DND-41 (cell line): ENCODE results near the gene RBP4.

ENCODE experiments used
- ATAC-seq: fragments of 200-7000 bp; cut with Tn5 transposase; 3 replicates; pipeline ENCODE4 v1.9.1; 2021; ENCODE audit warnings: low read depth; ENCODE audit not compliant: insufficient read depth
- DNase-seq: peaks from one replicate; pipeline ENCODE4 v3.0.0-alpha.2; 2020
- H2AFZ ChIP-seq: 2 replicates; pipeline ENCODE4 v1.6.0; 2012; ENCODE audit warnings: low read depth, low read length
- H3K27ac ChIP-seq: 2 replicates; pipeline ENCODE4 v1.5.1; 2012; ENCODE audit warnings: low read length, inconsistent platforms
- H3K27me3 ChIP-seq: fragments of 200-600 bp; sonication (generic); 2 replicates; pipeline ENCODE4 v1.6.0; 2012; ENCODE audit warnings: low read length, mild to moderate bottlenecking, inconsistent platforms; ENCODE audit not compliant: insufficient read depth, poor library complexity
- H3K36me3 ChIP-seq: 2 replicates; pipeline ENCODE4 v1.5.1; 2012; ENCODE audit warnings: low read length, inconsistent platforms; ENCODE audit not compliant: insufficient read depth
- H3K4me1 ChIP-seq: 2 replicates; pipeline ENCODE4 v1.5.1; 2012; ENCODE audit warnings: mild to moderate bottlenecking, low read length; ENCODE audit not compliant: insufficient read depth
- H3K4me2 ChIP-seq: 2 replicates; pipeline ENCODE4 v1.6.0; 2012; ENCODE audit warnings: mild to moderate bottlenecking, moderate library complexity, low read length, inconsistent platforms; ENCODE audit not compliant: insufficient read depth
- H3K4me3 ChIP-seq, 2 experiments: fragments of 200-600 bp in 1 of 2; shearing (Covaris generic) in 1 of 2; 2 replicates each; pipeline ENCODE4 v1.5.1; 2012 to 2016; ENCODE audit warnings: inconsistent platforms in 2 of 2, low read length in 2 of 2, mild to moderate bottlenecking in 2 of 2, low read depth in 1 of 2, moderate library complexity in 1 of 2
- H3K79me2 ChIP-seq: 2 replicates; pipeline ENCODE4 v1.6.0; 2012; ENCODE audit warnings: low read length, inconsistent platforms; ENCODE audit not compliant: insufficient read depth
- H3K9ac ChIP-seq: 2 replicates; pipeline ENCODE4 v1.6.0; 2012; ENCODE audit warnings: low read depth, mild to moderate bottlenecking, inconsistent platforms, low read length, moderate library complexity
- H3K9me3 ChIP-seq: 2 replicates; pipeline ENCODE4 v1.5.1; 2012; ENCODE audit warnings: low read length, moderate library complexity, mild to moderate bottlenecking, inconsistent platforms; ENCODE audit not compliant: insufficient read depth, severe bottlenecking
- H4K20me1 ChIP-seq: 2 replicates; pipeline ENCODE4 v1.6.0; 2012; ENCODE audit warnings: low read length; ENCODE audit not compliant: insufficient read depth
- EZH2 ChIP-seq: IDR thresholded peaks from 3 replicates; pipeline ENCODE4 v1.6.1; 2012; ENCODE audit warnings: borderline replicate concordance, low read depth, mild to moderate bottlenecking, moderate library complexity, low read length, inconsistent platforms; ENCODE audit not compliant: severe bottlenecking
- TF ChIP-seq, protein P1 (sequence below): IDR thresholded peaks from 2 replicates; pipeline ENCODE4 v1.5.1; 2012; ENCODE audit warnings: borderline replicate concordance, low read length, moderate library complexity, mild to moderate bottlenecking; ENCODE audit not compliant: poor library complexity, severe bottlenecking; ENCODE audit errors: extremely low read depth

The RBP4 gene

DNA sequence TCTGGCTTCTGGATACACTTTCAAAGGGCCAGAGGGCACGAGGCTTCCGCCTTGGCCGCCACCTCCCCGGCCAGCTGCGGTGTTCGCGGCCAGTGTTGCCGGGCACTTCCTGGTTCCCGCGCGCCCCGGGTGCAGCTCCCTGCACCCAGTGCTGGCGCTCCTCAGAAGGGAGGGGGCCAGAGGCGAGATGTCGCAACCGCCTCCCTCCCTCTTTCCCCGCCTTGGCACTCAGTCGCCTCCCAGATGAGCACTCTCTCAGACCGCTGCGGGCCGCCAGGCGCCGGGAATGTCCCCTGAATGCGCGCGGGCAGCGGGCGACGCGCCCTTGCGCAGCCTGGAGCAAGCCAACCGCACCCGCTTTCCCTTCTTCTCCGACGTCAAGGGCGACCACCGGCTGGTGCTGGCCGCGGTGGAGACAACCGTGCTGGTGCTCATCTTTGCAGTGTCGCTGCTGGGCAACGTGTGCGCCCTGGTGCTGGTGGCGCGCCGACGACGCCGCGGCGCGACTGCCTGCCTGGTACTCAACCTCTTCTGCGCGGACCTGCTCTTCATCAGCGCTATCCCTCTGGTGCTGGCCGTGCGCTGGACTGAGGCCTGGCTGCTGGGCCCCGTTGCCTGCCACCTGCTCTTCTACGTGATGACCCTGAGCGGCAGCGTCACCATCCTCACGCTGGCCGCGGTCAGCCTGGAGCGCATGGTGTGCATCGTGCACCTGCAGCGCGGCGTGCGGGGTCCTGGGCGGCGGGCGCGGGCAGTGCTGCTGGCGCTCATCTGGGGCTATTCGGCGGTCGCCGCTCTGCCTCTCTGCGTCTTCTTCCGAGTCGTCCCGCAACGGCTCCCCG lies 34.4 kb downstream of the RBP4 start, which contains the start of gene FFAR4:
FFAR4 (plus strand) TSS at position 231 of the 842 bp plus-strand sequence; CDS start at position 287, 56 bp downstream.
- Histone ChIP-seq H3K9ac (no peak within 1 kb of the TSS), H3K4me2 (no peak within 1 kb of the TSS), H3K79me2 (no peaks in the 10 kb centered on the region), H3K4me3 (no peak within 1 kb of the TSS), H2AFZ (no peak within 1 kb of the TSS), H3K27me3 (no peaks in the 10 kb centered on the region), H4K20me1 (no peaks in the 10 kb centered on the region), H3K36me3 (no peaks in the 10 kb centered on the region), H3K4me1 (no peaks in the 10 kb centered on the region), H3K9me3 (no peaks in the 10 kb centered on the region), H3K27ac (no peak within 1 kb of the TSS)
- DNase-seq (no peak), ATAC-seq (no peak)
- TF ChIP-seq EZH2: no peak
- TF ChIP-seq, protein P1, sequence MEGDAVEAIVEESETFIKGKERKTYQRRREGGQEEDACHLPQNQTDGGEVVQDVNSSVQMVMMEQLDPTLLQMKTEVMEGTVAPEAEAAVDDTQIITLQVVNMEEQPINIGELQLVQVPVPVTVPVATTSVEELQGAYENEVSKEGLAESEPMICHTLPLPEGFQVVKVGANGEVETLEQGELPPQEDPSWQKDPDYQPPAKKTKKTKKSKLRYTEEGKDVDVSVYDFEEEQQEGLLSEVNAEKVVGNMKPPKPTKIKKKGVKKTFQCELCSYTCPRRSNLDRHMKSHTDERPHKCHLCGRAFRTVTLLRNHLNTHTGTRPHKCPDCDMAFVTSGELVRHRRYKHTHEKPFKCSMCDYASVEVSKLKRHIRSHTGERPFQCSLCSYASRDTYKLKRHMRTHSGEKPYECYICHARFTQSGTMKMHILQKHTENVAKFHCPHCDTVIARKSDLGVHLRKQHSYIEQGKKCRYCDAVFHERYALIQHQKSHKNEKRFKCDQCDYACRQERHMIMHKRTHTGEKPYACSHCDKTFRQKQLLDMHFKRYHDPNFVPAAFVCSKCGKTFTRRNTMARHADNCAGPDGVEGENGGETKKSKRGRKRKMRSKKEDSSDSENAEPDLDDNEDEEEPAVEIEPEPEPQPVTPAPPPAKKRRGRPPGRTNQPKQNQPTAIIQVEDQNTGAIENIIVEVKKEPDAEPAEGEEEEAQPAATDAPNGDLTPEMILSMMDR: no peak

DNA sequence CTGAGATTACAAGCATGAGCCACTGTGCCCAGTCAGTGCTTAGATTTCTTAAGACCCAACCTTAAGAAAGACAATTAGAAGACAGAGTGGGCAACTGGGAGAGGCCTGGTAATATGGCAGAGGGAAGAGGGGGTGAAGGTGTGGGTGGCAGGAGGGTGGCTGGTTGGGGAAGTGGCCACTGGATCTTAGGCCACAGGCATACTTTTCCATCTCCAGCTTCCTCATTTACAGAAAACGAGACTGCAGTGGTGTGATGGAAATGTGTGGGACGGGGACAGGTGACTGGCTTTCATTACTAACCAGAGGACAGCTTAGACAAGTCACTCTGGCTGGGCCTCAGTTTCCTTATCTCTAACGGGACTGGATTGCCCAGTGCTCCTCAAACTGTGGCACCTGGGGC lies 35.6 kb downstream of the RBP4 start:
- H3K9ac ChIP-seq: no peak overlapping the region
- H3K4me3 ChIP-seq: no peak overlapping the region
- ATAC-seq (no peak), DNase-seq (no peak)
- no peaks in the 10 kb centered on the region for H3K79me2 ChIP-seq
- no peaks in the 10 kb centered on the region for H3K4me1 ChIP-seq
- no peak overlapping the region for H2AFZ ChIP-seq
- TF ChIP-seq EZH2: no peak
- TF ChIP-seq, protein P1: no peak
- H4K20me1 ChIP-seq: no peaks in the 10 kb centered on the region
- no peak overlapping the region for H3K4me2 ChIP-seq
- no peak overlapping the region for H3K27ac ChIP-seq
- H3K36me3 ChIP-seq: no peaks in the 10 kb centered on the region
- no peaks in the 10 kb centered on the region for H3K9me3 ChIP-seq
- no peaks in the 10 kb centered on the region for H3K27me3 ChIP-seq

DNA sequence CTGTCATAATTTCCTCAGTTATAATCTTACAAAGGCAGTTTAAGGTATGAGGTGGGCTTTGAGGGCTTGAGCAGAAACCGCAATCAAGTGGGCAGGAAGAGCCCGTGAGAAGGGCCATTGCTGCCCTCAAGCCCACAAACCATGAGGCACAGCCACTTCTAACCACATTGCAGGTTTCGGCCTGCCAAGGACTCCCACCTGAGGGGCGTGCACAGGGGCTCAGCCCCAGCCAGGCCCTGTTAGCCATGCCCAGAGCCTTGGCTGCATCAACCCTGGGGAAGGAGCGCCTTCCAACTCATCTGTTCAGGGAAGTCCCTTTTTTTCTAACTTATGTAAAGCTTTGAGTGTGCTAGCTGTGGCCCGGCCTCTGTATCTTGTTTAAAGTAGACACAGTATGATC lies 40.5 kb downstream of the RBP4 start:
- no peaks in the 10 kb centered on the region for H3K27me3 ChIP-seq
- H3K9me3 ChIP-seq: no peaks in the 10 kb centered on the region
- no peak overlapping the region for H3K4me2 ChIP-seq
- H4K20me1 ChIP-seq: no peaks in the 10 kb centered on the region
- ATAC-seq: no peak
- no peak for DNase-seq
- H3K79me2 ChIP-seq: no peaks in the 10 kb centered on the region
- no peak overlapping the region for H2AFZ ChIP-seq
- no peak for TF ChIP-seq EZH2
- TF ChIP-seq, protein P1: no peak
- H3K4me1 ChIP-seq: no peaks in the 10 kb centered on the region
- H3K36me3 ChIP-seq: no peaks in the 10 kb centered on the region
- no peak overlapping the region for H3K4me3 ChIP-seq
- no peak overlapping the region for H3K27ac ChIP-seq
- H3K9ac ChIP-seq: no peak overlapping the region

DNA sequence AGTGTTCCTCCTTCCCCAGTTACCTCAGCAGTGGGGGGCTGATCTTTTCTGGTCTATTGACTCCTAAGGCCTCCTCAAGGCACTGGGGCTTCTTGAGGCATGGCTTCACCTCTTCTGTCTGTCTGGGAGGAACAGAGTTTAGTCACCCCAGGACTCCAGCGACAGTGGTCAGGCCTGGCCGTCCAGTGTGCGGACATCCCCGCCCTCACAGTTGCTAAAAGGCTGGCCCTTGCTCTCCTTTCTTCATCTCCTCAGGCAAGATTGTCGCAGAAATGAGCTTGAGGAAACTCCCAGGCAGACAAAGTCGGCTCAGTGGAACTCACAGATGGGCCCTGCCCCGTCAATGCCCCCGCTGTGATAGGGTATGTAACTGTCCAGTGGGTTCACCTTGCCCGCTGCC lies 41.5 kb downstream of the RBP4 start:
- Histone ChIP-seq H3K79me2 (no peaks in the 10 kb centered on the region), H3K27ac (no peak overlapping the region), H2AFZ (no peak overlapping the region), H3K9me3 (no peaks in the 10 kb centered on the region), H3K9ac (no peak overlapping the region), H3K4me1 (no peaks in the 10 kb centered on the region), H3K36me3 (no peaks in the 10 kb centered on the region), H3K27me3 (no peaks in the 10 kb centered on the region), H4K20me1 (no peaks in the 10 kb centered on the region), H3K4me3 (no peak overlapping the region), H3K4me2 (no peak overlapping the region)
- no peak for ATAC-seq
- DNase-seq: no peak
- TF ChIP-seq, protein P1: no peak
- TF ChIP-seq EZH2: no peak
